GM23248 (cell line): ENCODE measurements around the gene RPLP1.

Experiments
- EZH2 ChIP-seq: fragments of 200-600 bp; sonication (generic); IDR thresholded peaks from 2 replicates; pipeline ENCODE4 v1.6.1; 2018; ENCODE audit warnings: antibody characterized with exemption, mild to moderate bottlenecking; ENCODE audit not compliant: insufficient read depth, poor library complexity, severe bottlenecking
- EZH2phosphoT487 ChIP-seq: fragments of 200-600 bp; sonication (generic); IDR thresholded peaks from 2 replicates; pipeline ENCODE4 v1.6.1; 2018; ENCODE audit warnings: antibody characterized with exemption, moderate library complexity, mild to moderate bottlenecking, low read depth; ENCODE audit not compliant: insufficient read depth

GRCh38 chr15:69480932-69481331 is 28.3 kb downstream of the RPLP1 start:
- TF ChIP-seq EZH2 (no peak), EZH2phosphoT487 (no peak)
